NCI-H2029 (cell line): ENCODE results near the gene GABRG2.

Experiments used
- DNase-seq: peaks from one replicate; lab custom pipeline; 2025; lab: John Stamatoyannopoulos, UW

GABRG2 gene

DNA sequence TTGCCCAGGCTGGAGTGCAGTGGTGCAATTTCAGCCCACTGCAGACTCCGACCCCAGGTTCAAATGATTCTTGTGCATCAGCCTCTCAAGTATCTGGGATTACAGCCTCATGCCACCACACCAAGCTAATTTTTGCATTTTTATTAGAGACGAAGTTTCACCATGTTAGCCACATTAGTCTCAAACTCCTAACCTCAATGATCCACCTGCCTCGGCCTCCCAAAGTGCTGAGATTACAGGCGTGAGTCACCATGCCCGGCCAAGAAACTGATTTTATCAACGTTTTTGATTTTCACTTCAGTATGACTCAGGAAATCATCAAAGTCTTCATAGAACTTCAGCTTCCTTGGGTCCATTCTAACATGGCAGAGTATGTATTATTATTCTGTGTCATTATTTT is 125.4 kb downstream of the GABRG2 start:
- DNase-seq: no peak

DNA sequence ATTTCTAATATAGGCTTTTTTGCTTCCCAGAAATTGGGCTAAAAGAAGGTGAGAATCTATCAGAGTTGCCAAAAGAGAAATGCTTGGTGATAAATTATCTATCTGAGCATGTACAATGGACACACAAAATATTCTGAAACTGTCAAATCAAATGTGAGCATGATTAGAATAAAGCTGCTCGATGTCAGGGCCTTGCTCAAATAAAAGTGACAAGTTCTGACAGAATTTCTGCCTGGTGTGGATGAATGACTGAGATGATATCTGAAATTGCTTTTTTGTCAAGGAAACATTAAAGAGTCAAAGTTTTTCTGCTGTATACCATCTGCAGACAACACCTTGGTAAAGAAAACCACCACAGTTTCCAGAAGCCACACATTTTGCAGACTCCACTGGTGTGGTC is 128.8 kb downstream of the GABRG2 start:
- no peak for DNase-seq

DNA sequence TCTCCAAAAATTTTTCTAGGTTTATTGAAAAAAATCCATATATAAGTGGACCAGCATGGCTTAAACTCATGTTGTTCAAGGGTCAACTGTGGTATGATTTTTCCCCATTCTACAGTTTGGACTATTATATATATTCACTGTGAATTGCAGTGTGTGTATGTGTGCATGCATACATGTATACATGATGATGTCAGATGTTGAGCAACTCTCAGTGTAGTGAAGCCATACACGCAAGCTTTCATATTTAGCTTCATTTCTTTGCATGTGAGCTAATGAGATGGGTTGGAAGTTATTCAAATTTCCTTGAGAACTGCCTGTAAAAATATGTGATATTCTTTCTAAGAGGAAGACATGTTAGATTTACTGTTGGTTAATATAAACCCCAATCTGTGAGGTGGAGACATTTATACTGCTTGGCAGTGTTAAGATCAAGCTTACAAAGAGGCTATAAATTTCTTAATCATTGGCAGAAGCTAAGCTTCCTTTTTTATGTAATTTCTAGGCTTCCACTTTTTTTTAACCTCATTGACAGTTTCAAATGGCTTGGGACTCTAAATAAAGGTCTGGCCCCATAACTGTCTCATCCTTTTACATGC is 134.8 kb downstream of the GABRG2 start:
- DNase-seq: no peak
